HUDEP-2 (cell line): ENCODE data around the gene AKAP11.

Experiments
- DNase-seq, 76 experiments: peaks; one replicate each; lab custom pipeline; 2025; ENCODE audit not compliant: unreplicated experiment in 76 of 76; lab: John Stamatoyannopoulos, UW

Gene AKAP11

GRCh38 chr13:42333613-42334328 is 61.8 kb downstream of the AKAP11 start:
- DNase-seq: no peak

DNA sequence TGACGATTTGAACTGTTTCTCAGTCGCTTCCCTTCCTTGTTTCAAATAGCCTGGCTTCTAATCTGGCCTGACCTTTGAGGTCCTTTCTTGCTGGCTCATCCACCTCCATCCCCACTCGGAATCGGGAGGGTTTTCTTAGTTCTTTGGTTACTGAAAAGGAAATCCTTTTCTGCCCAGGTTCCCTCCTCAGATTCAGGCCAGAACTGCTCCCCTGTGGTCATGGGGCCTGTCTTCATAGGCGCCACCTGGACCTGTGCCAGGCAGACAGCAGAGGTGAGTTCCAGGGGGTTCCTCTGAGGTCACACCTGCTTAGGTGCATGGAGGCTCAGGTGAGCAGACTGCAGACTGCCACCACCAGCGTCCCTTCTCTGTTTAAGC is 62.4 kb downstream of the AKAP11 start:
- no peak for DNase-seq

- DNase-seq: no peak
Measured at GRCh38 chr13:42337808-42338600, 66.1 kb downstream of the AKAP11 start.

DNA sequence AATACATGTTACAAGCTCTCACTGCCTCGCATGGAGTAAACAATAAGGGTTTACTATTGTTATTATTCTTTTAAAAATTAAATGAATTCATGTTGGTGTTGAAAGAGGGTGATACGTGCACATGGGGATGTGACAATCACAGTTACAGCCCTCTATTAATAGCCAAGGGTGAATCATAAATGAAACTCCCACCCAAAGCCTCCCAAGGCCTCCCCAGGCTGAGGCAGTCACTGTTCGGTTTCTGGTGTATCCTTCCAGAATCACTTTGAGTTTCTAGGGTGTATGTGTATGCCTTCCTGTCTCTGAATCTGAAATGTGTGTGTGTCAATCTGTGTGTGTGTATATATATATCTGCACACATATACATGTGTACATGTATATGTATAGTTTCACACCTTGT is 73.4 kb downstream of the AKAP11 start:
- DNase-seq: no peak

GRCh38 chr13:42348576-42348975 is 76.6 kb downstream of the AKAP11 start:
- DNase-seq: no peak

- no peak for DNase-seq
Measured at GRCh38 chr13:42350141-42350540, 78.2 kb downstream of the AKAP11 start.

DNA sequence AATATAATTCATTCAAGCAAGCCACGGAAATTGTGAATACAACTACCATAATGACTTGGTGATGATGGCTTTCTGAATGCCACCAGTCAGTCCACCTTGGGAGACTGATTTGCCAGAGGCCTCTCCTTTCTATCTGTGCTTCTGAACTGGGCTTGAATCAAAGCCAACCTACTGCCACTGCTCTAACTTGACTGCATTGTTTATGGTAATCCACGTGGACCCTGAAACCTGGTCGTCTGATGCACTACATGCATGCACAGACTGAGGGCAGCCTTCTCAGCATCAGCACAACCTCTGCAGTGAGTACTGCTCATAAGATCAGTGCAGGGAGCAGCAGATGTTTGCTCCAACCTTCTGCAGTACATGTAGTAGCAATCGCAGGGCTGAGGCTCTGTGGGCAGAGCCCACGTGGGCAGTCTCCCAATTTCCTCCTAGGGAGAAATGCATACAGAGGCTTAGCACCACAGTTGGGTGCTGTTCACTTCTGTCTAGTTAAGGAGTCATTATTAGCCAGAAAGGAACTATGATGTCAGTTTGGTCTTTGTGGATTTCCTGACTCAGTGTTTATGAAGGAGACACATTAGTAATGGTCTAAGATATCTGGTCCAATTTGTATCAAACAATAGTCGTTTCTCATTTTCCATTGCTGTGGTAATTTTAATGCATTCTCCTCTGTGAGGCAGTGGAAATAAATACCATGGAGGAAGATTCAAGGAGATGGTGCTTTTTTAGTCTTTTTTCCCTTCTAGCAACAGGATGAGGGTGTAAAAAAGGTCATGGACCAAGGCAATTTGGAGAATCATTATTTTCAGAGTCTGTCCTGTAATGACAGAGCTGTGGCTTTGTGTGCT is 82.5 kb downstream of the AKAP11 start:
- DNase-seq: no peak

DNA sequence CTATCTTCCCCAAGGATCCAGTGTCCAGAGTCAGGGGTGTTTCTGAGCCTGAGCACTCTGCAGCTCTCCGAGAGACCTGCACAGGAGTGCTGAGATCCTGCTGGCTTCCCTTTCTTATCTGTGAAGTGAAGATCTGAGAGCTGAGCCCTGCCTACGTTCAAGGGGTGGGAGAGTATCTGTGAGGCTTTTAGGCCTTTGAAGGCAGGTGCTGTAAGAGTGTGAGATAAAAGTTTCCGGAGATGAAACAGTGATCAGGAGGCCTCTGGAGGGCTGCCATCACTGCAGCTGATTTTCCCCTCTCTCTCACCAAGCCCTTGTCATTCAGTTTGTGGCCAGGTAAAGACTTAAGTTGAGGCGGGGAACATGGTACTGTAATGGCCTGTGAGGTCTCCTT is 83.1 kb downstream of the AKAP11 start:
- no peak for DNase-seq

DNA sequence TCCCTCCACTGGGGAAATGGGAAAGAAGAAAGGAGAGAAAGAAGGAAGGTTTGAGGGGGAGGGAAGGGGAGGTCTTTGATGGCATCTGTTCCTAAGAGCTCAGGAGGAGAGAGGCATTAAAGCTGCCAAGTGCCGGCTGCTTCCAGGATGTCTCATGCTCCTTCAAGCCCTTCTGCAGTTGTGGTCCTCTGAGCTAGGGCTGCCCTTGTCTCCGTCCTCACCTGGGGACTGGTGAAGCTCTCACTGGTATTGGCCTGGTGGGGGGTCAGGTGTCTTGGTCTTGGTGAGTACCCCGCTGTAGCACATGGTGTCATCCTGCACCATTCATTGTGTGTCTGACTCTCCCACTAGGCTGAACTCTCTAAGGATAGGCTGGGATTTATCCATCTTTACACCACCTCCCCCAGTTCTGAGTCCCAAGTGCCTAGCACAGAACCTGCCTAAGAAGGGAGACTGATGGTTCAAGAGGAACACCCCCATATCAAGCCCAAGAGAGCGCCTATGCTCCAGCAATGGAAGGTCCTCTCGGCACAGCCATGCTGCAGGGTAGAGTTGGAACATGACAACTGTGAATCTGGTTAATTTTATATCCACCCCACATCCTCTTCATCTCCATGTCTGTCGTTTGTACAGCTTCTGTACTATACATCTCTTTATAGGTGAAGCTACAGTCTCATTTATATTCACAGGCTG is 83.7 kb downstream of the AKAP11 start:
- DNase-seq: no peak

GRCh38 chr13:42356184-42356575 is 84.2 kb downstream of the AKAP11 start:
- no peak for DNase-seq

DNA sequence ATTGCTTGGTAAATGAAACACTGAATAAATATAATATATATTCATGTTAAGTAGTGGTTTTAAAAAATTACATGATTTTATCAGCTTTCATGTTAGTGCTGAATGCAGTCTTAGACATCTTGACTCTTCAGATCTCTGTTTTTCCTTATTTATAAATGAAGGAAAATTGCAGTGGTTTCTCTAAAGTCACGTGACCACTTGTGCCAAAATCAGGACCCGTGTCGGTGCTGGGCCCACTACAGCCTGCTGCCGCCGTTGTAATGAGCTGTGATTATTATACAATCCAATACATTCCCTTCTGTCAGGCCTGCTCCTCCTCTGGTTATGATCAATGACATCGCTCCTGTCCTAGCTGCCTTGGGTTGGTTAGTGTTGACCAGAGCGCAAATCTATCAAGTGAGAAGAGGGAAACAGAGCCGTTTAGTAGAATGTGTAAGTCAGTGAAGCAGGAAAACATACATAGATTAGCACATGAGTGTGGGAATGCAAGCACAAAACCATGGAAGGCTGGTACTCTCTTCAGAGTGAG is 88.2 kb downstream of the AKAP11 start:
- DNase-seq: no peak

GRCh38 chr13:42361701-42362100 is 89.7 kb downstream of the AKAP11 start:
- no peak for DNase-seq

- DNase-seq: no peak
Measured at GRCh38 chr13:42363941-42364612, 92.1 kb downstream of the AKAP11 start.

DNA sequence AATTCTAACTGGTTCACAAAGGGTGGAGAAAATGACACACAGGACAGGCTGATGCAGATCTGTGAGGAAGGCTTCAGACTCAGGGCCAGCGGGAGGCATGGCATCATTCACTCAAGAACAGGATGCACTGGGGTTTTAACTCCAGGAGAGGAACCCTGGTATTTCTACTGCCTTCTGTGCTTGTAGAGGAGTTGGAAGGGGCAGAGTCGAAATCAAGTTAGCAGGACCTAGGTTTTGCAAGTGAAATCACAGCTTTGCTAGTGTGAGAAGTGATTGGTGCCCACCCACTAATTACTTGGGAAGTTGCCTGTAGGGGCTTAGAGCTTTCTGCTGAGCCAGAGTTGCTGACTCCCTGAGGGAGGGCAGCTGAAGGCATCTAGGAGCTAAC is 92.7 kb downstream of the AKAP11 start:
- no peak for DNase-seq

DNA sequence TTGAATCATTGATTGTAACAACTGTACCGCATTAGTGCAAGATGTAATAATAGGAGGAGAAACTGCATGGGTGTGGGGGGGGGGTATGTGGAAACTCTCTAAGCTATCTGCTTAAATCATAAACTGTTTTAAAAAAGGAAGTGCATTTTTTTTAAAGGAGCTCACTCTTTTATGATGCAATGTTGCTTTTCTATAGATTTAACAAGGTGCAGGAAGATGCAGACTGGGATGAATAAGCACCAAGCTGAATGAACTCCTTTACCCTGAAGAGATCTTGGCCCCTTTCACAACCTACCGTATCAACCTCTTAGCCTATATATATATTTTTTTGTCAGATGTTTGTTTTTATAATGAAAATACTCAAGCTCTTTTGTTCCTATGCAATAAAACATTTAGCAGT is 95.9 kb downstream of the AKAP11 start:
- DNase-seq: no peak

- no peak for DNase-seq
Measured at GRCh38 chr13:42369071-42369797, 97.3 kb downstream of the AKAP11 start.

- no peak for DNase-seq
Measured at GRCh38 chr13:42370229-42370628, 98.3 kb downstream of the AKAP11 start.
